Lower leg skin (tissue), 4 donors: ENCODE data around the gene PNMA6E. TPM values are rescaled to one million over a fixed set of nuclear protein-coding genes. Genes with fewer than 3 reads are reported as not detected.

ENCODE experiments used
- DNase-seq, 2 donors: peaks; one replicate each; pipeline ENCODE4 v3.0.0-alpha.2; 2019; ENCODE audit warnings: low spot score in 2 of 2
- H3K4me3 ChIP-seq: fragments of 200-600 bp; sonication (generic); 2 replicates; pipeline ENCODE4 v1.5.1; 2017; ENCODE audit warnings: mild to moderate bottlenecking, low read depth; ENCODE audit not compliant: poor library complexity, severe bottlenecking
- CTCF ChIP-seq, 3 donors: fragments of 450-650 bp; IDR thresholded peaks; one replicate each; pipeline ENCODE4 v1.5.1; 2016; ENCODE audit warnings: antibody characterized with exemption in 3 of 3, mild to moderate bottlenecking in 3 of 3, moderate library complexity in 2 of 3
- POLR2A ChIP-seq, 2 donors: fragments of 450-650 bp; IDR thresholded peaks; one replicate each; pipeline ENCODE4 v1.6.1; 2016 to 2017; ENCODE audit warnings: antibody characterized with exemption in 2 of 2, mild to moderate bottlenecking in 1 of 2, moderate library complexity in 1 of 2
- WGBS, 2 donors: methylation state at CpG; one replicate each; pipeline ENCODE4 v1.1.5; 2018; 5-methylcytosine and 5-hydroxymethylcytosine counted together
- intact Hi-C: fragments of 100-400 bp; cut with DNase I; formaldehyde crosslinking; loops from one replicate; pipeline ENCODE4 v1.15.0; 2023; ENCODE audit warnings: low total_unique reads
- total RNA-seq, 4 donors: library from RNA; depleted of rRNA; stranded (reverse); fragments of >200 nt; gene quantifications; one replicate each; pipeline ENCODE4 v1.1.0, GENCODE V29; 2016

Gene PNMA6E
- under 1 TPM in 2 of 4 donors, not detected in 2; 0.13 to 0.20 TPM for total RNA-seq

- TF ChIP-seq CTCF (IDR thresholded peaks at IDR 0.05) (no peak), POLR2A (IDR thresholded peaks at IDR 0.05) (no peak)
- 92% methylated on average over 26 to 29 of the region's 29 CpGs for WGBS, 2 donors
Measured at GRCh38 chrX:153401133-153401764, at the start of gene PNMA6E. TSS of gene PNMA6E (minus strand) at chrX:153401350. CDS start at chrX:153398849, 2,501 bp downstream.

GRCh38 chrX:153450949-153451277 is 49.8 kb upstream of the PNMA6E start:
- DNase-seq: no peak
- intact Hi-C loops: no loop called here
- no peak for TF ChIP-seq POLR2A (IDR thresholded peaks at IDR 0.05)
- 87 to 96% methylated on average over 8 of the region's 8 CpGs for WGBS, 2 donors
- H3K4me3 ChIP-seq: no peak overlapping the region

More at GRCh38 chrX:153401133-153401764, at the start of gene PNMA6E:
- DNase-seq: no peak
- intact Hi-C loops: no loop called here
- H3K4me3 ChIP-seq: no peak within 1 kb of the TSS

- TF ChIP-seq CTCF (IDR thresholded peaks at IDR 0.05) (no peak), POLR2A (IDR thresholded peaks at IDR 0.05) (no peak)
- H3K4me3 ChIP-seq: no peak overlapping the region
- no peak for DNase-seq
- WGBS, 2 donors: 92 to 98% methylated on average over 10 to 26 of the region's 26 CpGs
- intact Hi-C loops: no loop called here
Measured at GRCh38 chrX:153450114-153450948, 49.2 kb upstream of the PNMA6E start.

GRCh38 chrX:153449368-153450113 is 48.4 kb upstream of the PNMA6E start:
- H3K4me3 ChIP-seq: no peak overlapping the region
- intact Hi-C loops: no loop called here
- WGBS, 2 donors: 81 to 95% methylated on average over 15 of the region's 15 CpGs
- TF ChIP-seq CTCF (IDR thresholded peaks at IDR 0.05) (no peak), POLR2A (IDR thresholded peaks at IDR 0.05) (no peak)
- DNase-seq: no peak

GRCh38 chrX:153448556-153449367 is 47.6 kb upstream of the PNMA6E start:
- 90 to 92% methylated on average over 11 to 15 of the region's 21 CpGs for WGBS, 2 donors
- intact Hi-C loops: no loop called here
- no peak for TF ChIP-seq POLR2A (IDR thresholded peaks at IDR 0.05)
- TF ChIP-seq CTCF (IDR thresholded peaks at IDR 0.05): no peak
- DNase-seq: no peak
- H3K4me3 ChIP-seq: no peak overlapping the region
